NCI-H2196 treated with DMSO at 0.1 percent for 48 hours (cell line): Measurements from ENCODE around the gene PRAME.

ENCODE experiments used
- DNase-seq: peaks from one replicate; lab custom pipeline; 2025; ENCODE audit not compliant: unreplicated experiment; lab: John Stamatoyannopoulos, UW

The PRAME gene

GRCh38 chr22:22579869-22580604 lies 21.0 kb upstream of the PRAME start:
- DNase-seq = no peak

GRCh38 chr22:22578702-22579424 lies 19.8 kb upstream of the PRAME start:
- no peak for DNase-seq

GRCh38 chr22:22576989-22577427 lies 17.9 kb upstream of the PRAME start:
- no peak for DNase-seq

- DNase-seq = no peak
These were observed 17.4 kb upstream of the PRAME start for GRCh38 chr22:22576244-22576988.

GRCh38 chr22:22574361-22574760 lies 15.3 kb upstream of the PRAME start:
- no peak for DNase-seq

GRCh38 chr22:22573047-22573889 lies 14.2 kb upstream of the PRAME start:
- DNase-seq = no peak

GRCh38 chr22:22571862-22572261 lies 12.8 kb upstream of the PRAME start:
- no peak for DNase-seq

- no peak for DNase-seq
These were observed 12.4 kb upstream of the PRAME start for GRCh38 chr22:22571429-22571828.

- DNase-seq = no peak
These were observed 10.2 kb upstream of the PRAME start for GRCh38 chr22:22569218-22569617.

GRCh38 chr22:22565981-22566380 lies 6.9 kb upstream of the PRAME start:
- no peak for DNase-seq

- DNase-seq = no peak
These were observed 744 bp downstream of the PRAME start for GRCh38 chr22:22558071-22558971.

- DNase-seq = no peak
These were observed 1.8 kb downstream of the PRAME start for GRCh38 chr22:22556995-22557925.

- DNase-seq = no peak
These were observed 2.5 kb downstream of the PRAME start for GRCh38 chr22:22556578-22556977.

- DNase-seq = no peak
These were observed 3.5 kb downstream of the PRAME start for GRCh38 chr22:22555596-22555995.

- no peak for DNase-seq
These were observed 4.3 kb downstream of the PRAME start for GRCh38 chr22:22554587-22555284.

- DNase-seq = no peak
These were observed 5.1 kb downstream of the PRAME start for GRCh38 chr22:22553735-22554586.

- no peak for DNase-seq
These were observed 5.9 kb downstream of the PRAME start for GRCh38 chr22:22553141-22553540.
